Measurements from ENCODE around the gene CFAP54.

DNA sequence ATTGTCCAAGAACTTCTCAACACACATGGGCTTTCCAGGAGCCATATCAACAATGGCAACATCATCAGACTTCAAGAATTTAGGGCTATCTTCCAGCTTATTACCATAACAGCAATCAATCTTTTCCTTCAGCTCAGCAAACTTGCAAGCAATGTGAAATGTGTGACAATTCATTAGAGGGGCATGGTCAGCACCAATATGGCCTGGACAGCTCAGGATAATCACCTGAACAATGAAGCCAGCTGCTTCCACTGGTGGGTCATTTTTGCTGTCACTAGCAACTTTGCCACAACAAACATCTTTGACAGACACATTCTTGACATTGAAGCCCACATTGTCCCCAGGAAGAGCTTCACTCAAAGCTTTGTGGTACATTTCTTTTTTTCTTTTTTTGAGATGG lies 411.8 kb downstream of the CFAP54 start:
- TF ChIP-seq, protein P1, sequence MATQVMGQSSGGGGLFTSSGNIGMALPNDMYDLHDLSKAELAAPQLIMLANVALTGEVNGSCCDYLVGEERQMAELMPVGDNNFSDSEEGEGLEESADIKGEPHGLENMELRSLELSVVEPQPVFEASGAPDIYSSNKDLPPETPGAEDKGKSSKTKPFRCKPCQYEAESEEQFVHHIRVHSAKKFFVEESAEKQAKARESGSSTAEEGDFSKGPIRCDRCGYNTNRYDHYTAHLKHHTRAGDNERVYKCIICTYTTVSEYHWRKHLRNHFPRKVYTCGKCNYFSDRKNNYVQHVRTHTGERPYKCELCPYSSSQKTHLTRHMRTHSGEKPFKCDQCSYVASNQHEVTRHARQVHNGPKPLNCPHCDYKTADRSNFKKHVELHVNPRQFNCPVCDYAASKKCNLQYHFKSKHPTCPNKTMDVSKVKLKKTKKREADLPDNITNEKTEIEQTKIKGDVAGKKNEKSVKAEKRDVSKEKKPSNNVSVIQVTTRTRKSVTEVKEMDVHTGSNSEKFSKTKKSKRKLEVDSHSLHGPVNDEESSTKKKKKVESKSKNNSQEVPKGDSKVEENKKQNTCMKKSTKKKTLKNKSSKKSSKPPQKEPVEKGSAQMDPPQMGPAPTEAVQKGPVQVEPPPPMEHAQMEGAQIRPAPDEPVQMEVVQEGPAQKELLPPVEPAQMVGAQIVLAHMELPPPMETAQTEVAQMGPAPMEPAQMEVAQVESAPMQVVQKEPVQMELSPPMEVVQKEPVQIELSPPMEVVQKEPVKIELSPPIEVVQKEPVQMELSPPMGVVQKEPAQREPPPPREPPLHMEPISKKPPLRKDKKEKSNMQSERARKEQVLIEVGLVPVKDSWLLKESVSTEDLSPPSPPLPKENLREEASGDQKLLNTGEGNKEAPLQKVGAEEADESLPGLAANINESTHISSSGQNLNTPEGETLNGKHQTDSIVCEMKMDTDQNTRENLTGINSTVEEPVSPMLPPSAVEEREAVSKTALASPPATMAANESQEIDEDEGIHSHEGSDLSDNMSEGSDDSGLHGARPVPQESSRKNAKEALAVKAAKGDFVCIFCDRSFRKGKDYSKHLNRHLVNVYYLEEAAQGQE (IDR thresholded peaks at IDR 0.05; ENCODE audit: insufficient read depth in 1 of 2, low read depth in 2 of 2, low read length in 1 of 2): peak; percentile 54 to 64; a peak in 3 of 4 replicates
- TF ChIP-seq, protein P2, sequence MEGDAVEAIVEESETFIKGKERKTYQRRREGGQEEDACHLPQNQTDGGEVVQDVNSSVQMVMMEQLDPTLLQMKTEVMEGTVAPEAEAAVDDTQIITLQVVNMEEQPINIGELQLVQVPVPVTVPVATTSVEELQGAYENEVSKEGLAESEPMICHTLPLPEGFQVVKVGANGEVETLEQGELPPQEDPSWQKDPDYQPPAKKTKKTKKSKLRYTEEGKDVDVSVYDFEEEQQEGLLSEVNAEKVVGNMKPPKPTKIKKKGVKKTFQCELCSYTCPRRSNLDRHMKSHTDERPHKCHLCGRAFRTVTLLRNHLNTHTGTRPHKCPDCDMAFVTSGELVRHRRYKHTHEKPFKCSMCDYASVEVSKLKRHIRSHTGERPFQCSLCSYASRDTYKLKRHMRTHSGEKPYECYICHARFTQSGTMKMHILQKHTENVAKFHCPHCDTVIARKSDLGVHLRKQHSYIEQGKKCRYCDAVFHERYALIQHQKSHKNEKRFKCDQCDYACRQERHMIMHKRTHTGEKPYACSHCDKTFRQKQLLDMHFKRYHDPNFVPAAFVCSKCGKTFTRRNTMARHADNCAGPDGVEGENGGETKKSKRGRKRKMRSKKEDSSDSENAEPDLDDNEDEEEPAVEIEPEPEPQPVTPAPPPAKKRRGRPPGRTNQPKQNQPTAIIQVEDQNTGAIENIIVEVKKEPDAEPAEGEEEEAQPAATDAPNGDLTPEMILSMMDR (IDR thresholded peaks at IDR 0.05): no peak
- TF ChIP-seq POLR2AphosphoS5 (IDR thresholded peaks at IDR 0.05; ENCODE audit: low read depth, low read length): no peak
- no peak for TF ChIP-seq TCF7L2 (IDR thresholded peaks at IDR 0.05; ENCODE audit: low read depth, low read length)
- TF ChIP-seq SIN3A (IDR thresholded peaks at IDR 0.05; ENCODE audit: borderline replicate concordance, insufficient read depth, low read depth, low read length): no peak
